ENCODE results near the gene PROZ.

Gene PROZ

DNA sequence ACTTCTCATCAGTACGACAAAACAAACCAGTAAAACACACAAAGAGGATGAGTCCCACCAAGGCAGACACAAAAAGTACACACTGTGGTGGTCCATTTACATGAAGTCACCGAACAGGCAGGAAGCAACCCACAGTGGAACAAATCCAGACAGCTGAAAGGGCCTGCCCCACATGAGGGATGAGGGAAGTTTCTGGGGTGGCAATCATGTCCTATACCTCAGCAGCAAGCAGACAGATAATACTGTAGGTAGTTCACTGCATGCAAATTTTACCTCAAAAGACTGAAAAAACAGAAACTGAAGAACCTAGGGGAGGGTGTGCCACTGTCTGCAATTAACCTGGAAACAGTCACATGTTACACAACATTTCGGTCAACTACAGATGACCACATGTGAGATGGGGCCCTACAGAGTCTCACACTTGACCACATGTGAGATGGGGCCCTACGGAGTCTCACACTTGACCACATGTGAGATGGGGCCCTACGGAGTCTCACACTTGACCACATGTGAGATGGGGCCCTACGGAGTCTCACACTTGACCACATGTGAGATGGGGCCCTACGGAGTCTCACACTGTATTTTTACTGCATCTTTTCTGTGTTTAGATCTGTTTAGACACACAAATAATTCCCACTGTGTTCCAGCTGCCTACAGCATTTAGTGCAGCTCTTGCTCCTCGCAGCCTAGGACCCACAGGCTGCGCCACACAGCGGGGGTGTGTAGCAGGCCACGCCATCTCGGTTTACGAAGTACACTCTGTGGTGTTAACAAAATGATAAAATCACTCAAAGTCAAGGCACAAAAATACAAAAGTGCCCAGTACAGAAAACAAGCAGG lies 27.8 kb downstream of the PROZ start:
- Histone ChIP-seq H3K4me3 (no peak overlapping the region), H3K9ac (ENCODE audit: insufficient read length) (no peak overlapping the region), H3K36me3 (ENCODE audit: insufficient read depth, low read length) (peaks cover 78% of the 10 kb centered on the region), H3K27ac (no peak overlapping the region), H3K9me3 (ENCODE audit: low read depth, low read length) (no peaks in the 10 kb centered on the region)
- no peak for DNase-seq (ENCODE audit: low read depth, low spot score)
- TF ChIP-seq FOXP2 (optimal IDR thresholded peaks at IDR 0.05; ENCODE audit: control extremely low read depth, extremely low read length, insufficient read depth): no peak
- TF ChIP-seq EZH2 (IDR thresholded peaks at IDR 0.05): no peak
- no peak for TF ChIP-seq POLR2AphosphoS5 (IDR thresholded peaks at IDR 0.05; ENCODE audit: borderline replicate concordance, low read depth, low read length)

DNA sequence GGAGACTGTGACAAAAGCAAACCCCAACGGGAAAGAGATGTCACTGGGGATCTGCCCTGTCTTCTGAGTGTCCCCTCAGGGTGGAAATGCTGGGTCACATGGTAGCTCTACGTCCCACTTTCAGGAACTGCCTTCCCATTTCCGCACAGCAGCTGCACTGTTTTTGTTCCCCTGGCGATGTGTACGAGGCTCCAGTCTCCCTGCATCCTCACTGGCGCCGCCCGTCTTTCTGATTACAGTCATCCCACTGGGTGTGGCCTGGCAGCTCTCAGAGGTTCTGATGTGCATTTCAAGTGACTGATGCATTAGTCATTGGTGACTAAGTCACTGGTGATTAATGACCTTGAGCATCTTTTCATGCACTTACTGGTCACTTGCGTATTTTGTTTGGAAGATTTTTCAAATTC lies 28.8 kb downstream of the PROZ start:
- DNase-seq (ENCODE audit: low read depth, low spot score): no peak
- H3K27ac ChIP-seq: no peak overlapping the region
- no peak overlapping the region for H3K4me3 ChIP-seq
- TF ChIP-seq FOXP2 (optimal IDR thresholded peaks at IDR 0.05; ENCODE audit: control extremely low read depth, extremely low read length, insufficient read depth) (no peak), POLR2AphosphoS5 (IDR thresholded peaks at IDR 0.05; ENCODE audit: borderline replicate concordance, low read depth, low read length) (no peak), EZH2 (IDR thresholded peaks at IDR 0.05) (no peak)
- peaks cover 76% of the 10 kb centered on the region for H3K36me3 ChIP-seq (ENCODE audit: insufficient read depth, low read length)
- H3K9ac ChIP-seq (ENCODE audit: insufficient read length): no peak overlapping the region
- no peaks in the 10 kb centered on the region for H3K9me3 ChIP-seq (ENCODE audit: low read depth, low read length)

DNA sequence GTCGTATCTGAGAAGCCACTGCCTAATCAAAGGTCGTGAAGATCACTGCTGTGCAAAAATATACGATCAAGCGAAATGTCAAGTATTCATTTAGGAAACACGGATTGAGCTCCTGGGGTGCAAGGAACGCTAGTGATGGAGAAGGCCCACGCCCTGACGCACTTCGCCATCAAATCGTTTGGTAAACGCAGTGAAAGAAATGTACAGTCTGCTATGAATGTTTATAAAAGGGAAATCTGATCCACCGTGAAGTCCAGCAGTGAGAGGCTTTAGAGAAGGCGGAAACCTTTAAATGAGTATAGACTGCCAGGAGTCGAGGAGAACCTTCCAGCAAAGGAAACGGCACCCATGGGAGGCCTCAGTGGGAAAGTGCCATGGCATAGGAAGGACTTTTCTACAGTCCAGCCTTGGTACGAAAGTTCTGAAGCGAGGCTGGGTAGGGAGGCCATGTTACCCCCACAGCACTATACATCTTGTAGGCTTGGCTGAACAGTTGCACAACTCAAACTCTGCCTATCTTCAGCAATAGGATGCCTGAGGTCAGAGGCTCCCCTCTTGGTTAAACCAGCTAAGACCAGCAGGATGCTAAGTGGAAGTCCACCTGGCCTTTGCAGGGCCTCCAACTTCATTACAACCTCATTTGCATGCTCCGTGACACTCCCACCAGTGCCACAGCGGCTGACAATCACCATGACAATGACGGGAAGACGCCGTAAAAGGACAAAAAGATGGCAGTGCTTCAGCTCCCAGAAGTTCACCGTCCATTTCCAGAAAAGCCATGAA lies 29.6 kb downstream of the PROZ start:
- Histone ChIP-seq H3K36me3 (ENCODE audit: insufficient read depth, low read length) (peaks cover 80% of the 10 kb centered on the region), H3K9me3 (ENCODE audit: low read depth, low read length) (no peaks in the 10 kb centered on the region), H3K27ac (no peak overlapping the region), H3K9ac (ENCODE audit: insufficient read length) (no peak overlapping the region), H3K4me3 (no peak overlapping the region)
- TF ChIP-seq FOXP2 (optimal IDR thresholded peaks at IDR 0.05; ENCODE audit: control extremely low read depth, extremely low read length, insufficient read depth) (no peak), EZH2 (IDR thresholded peaks at IDR 0.05) (no peak), POLR2AphosphoS5 (IDR thresholded peaks at IDR 0.05; ENCODE audit: borderline replicate concordance, low read depth, low read length) (no peak)
- no peak for DNase-seq (ENCODE audit: low read depth, low spot score)

DNA sequence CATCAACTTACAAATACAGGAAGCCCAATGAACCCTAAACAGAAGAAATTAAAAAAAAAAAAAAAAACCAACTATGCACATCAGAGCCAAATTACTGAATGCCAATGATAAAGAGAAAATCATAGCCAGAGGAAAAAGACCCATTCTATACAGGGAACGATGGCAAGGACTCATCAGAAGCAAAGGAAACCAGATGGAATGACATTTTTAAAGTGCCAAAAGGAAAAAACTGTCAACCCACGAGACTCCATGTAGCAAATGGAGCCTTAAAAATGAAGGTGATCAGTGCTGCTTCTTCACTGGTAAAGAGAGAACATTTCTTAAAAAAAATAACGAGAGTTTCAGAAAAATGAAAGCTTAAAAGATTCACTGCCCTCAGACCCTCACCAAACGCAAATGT lies 31.7 kb downstream of the PROZ start:
- H3K27ac ChIP-seq: no peak overlapping the region
- peaks cover 79% of the 10 kb centered on the region for H3K36me3 ChIP-seq (ENCODE audit: insufficient read depth, low read length)

DNA sequence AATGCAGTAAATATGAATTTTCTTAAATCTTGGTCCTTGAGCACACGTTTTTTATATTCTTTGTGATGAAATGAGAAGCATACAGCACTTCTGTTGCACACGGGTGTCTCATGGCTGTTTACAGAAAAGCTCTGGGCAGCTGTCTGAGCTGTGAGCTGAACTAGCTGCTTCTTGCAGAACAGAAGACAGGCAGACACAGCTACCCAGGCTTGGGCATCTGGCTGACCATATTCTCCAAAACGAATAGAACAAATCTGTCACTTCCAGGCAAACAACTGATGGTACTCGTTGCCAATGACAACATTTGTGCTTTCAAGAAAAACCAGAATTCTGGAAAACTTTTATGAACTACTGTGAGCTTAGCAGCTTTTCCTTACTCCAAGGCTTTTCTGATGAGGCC lies 33.8 kb downstream of the PROZ start:
- no peak for TF ChIP-seq EZH2 (IDR thresholded peaks at IDR 0.05)
- no peak for TF ChIP-seq FOXP2 (optimal IDR thresholded peaks at IDR 0.05; ENCODE audit: control extremely low read depth, extremely low read length, insufficient read depth)
- no peak for TF ChIP-seq POLR2AphosphoS5 (IDR thresholded peaks at IDR 0.05; ENCODE audit: borderline replicate concordance, low read depth, low read length)
- Histone ChIP-seq H3K27ac (no peak overlapping the region), H3K4me3 (no peak overlapping the region), H3K9me3 (ENCODE audit: low read depth, low read length) (no peaks in the 10 kb centered on the region), H3K9ac (ENCODE audit: insufficient read length) (no peak overlapping the region), H3K36me3 (ENCODE audit: insufficient read depth, low read length) (peaks cover 89% of the 10 kb centered on the region)
- no peak for DNase-seq (ENCODE audit: low read depth, low spot score)

More for the DNA sequence above, 31.7 kb downstream of the PROZ start:
- no peaks in the 10 kb centered on the region for H3K9me3 ChIP-seq (ENCODE audit: low read depth, low read length)
- DNase-seq (ENCODE audit: low read depth, low spot score): no peak
- H3K4me3 ChIP-seq: no peak overlapping the region
- TF ChIP-seq POLR2AphosphoS5 (IDR thresholded peaks at IDR 0.05; ENCODE audit: borderline replicate concordance, low read depth, low read length): no peak
- no peak for TF ChIP-seq FOXP2 (optimal IDR thresholded peaks at IDR 0.05; ENCODE audit: control extremely low read depth, extremely low read length, insufficient read depth)
- no peak for TF ChIP-seq EZH2 (IDR thresholded peaks at IDR 0.05)
- H3K9ac ChIP-seq (ENCODE audit: insufficient read length): no peak overlapping the region

DNA sequence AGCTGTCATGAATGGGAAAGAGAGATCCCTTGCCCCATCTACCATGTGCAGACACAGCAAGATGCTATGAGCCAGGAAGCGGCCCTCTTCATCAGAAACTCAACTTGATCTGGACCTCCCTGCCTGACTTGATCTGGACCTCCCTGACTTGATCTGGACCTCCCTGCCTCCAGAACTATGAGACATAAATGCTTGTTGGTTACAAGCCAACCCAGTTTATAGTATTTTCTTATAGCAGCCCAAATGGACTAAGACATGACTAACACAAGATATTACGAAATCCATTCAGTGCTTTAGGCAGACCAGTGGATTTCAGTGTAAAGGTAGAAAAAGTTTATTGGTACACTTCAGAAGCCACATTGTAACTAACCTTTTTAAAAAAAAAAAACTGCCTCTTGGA lies 34.5 kb downstream of the PROZ start:
- DNase-seq (ENCODE audit: low read depth, low spot score): no peak
- Histone ChIP-seq H3K9me3 (ENCODE audit: low read depth, low read length) (no peaks in the 10 kb centered on the region), H3K9ac (ENCODE audit: insufficient read length) (no peak overlapping the region), H3K27ac (no peak overlapping the region), H3K4me3 (no peak overlapping the region), H3K36me3 (ENCODE audit: insufficient read depth, low read length) (peaks cover 91% of the 10 kb centered on the region)
- TF ChIP-seq EZH2 (IDR thresholded peaks at IDR 0.05) (no peak), POLR2AphosphoS5 (IDR thresholded peaks at IDR 0.05; ENCODE audit: borderline replicate concordance, low read depth, low read length) (no peak), FOXP2 (optimal IDR thresholded peaks at IDR 0.05; ENCODE audit: control extremely low read depth, extremely low read length, insufficient read depth) (no peak)

DNA sequence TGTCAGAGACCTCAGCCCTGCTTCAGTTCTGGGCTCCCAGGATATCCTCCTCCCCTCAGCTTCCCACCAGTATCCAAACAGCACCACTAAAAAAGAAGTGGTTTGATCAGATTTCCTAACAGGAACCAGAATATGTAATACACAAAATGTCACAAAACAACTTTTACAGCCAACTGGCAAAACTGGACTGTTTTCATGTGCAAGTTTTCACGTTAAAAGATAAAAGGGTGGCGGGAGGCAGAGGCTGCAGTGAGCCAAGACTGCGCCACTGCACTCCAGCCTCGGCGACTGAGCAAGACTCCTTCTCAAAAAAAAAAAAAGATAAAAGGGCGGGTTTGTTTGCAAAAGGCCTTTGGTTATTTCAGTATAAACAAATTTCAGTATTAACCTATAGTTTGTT lies 36.9 kb downstream of the PROZ start:
- no peak overlapping the region for H3K9ac ChIP-seq (ENCODE audit: insufficient read length)
- H3K36me3 ChIP-seq (ENCODE audit: insufficient read depth, low read length): peaks cover 90% of the 10 kb centered on the region
- no peaks in the 10 kb centered on the region for H3K9me3 ChIP-seq (ENCODE audit: low read depth, low read length)
- no peak overlapping the region for H3K27ac ChIP-seq
- TF ChIP-seq FOXP2 (optimal IDR thresholded peaks at IDR 0.05; ENCODE audit: control extremely low read depth, extremely low read length, insufficient read depth) (no peak), POLR2AphosphoS5 (IDR thresholded peaks at IDR 0.05; ENCODE audit: borderline replicate concordance, low read depth, low read length) (no peak), EZH2 (IDR thresholded peaks at IDR 0.05) (no peak)
- H3K4me3 ChIP-seq: no peak overlapping the region
- DNase-seq (ENCODE audit: low read depth, low spot score): no peak

DNA sequence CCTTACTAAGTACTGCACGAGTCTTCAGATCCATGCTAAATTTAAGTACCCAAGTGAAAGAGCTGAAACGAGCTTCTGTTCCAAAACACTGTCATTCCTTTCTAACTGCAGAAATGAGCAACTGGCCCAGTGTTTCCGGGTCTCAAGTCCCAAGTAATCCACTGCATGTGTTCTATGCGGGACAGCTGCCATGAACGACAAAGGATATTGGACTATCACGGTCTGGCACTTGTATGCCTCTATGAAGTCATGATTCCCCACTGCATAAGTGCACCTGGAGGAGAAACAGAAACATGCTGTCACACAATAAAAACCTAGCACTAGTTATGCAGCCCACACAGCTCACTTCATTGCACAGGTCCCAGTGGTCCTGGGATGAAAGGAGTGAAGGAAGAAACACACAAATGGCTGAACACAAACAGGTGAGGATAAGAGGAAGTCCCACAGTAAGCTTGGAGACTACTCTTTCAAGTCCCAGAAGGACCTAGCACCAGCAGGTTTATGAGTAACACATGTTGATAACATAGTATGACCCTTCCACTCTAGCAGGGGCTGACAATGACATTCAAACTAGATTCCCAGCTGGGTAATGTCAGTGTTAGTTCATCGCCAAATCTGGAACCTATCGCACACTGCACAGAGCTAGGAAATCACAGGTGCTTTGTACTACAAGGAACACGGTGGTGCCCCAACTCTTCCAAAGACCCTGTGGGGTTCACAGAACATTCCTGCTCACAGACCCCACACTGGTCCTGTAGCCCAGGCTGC lies 38.7 kb downstream of the PROZ start:
- no peaks in the 10 kb centered on the region for H3K9me3 ChIP-seq (ENCODE audit: low read depth, low read length)
- no peak for TF ChIP-seq POLR2AphosphoS5 (IDR thresholded peaks at IDR 0.05; ENCODE audit: borderline replicate concordance, low read depth, low read length)
- no peak for TF ChIP-seq FOXP2 (optimal IDR thresholded peaks at IDR 0.05; ENCODE audit: control extremely low read depth, extremely low read length, insufficient read depth)
- TF ChIP-seq EZH2 (IDR thresholded peaks at IDR 0.05): no peak
- no peak for DNase-seq (ENCODE audit: low read depth, low spot score)
- no peak overlapping the region for H3K9ac ChIP-seq (ENCODE audit: insufficient read length)
- peaks cover 80% of the 10 kb centered on the region for H3K36me3 ChIP-seq (ENCODE audit: insufficient read depth, low read length)
- H3K4me3 ChIP-seq: no peak overlapping the region
- no peak overlapping the region for H3K27ac ChIP-seq
